ENCODE measurements around the gene C1S. TPM values are rescaled to one million over a fixed set of nuclear protein-coding genes. Genes with fewer than 3 reads are reported as not detected.

Gene C1S
- total and polyA plus RNA-seq, 2 donors (not counting 3 experiments of a cell fraction or from before 2014, with no cell fraction given) = 0.32 to 0.38 TPM

DNA sequence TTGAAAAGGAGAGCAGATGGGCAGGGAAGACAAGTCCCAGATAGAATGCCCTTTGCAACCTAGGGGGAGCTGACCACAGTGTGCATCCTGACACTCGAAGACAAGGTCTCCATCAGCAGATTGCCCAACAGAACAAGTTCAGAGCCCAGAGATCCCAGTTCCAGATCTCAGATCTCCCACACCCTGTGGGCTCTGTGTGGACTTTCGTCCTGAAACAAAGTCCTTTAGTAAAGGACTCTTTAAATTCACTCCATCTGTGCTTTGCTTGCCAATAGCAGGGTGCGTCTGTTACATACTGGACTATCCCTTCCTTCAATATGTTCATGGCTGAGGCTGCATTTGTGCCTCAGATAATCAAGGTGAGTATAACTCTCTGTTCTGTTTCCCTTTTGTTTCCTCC lies 57.2 kb downstream of the C1S start:
- Histone ChIP-seq H4K20me1 (replicated peaks; ENCODE audit: control insufficient read depth, extremely low read depth, insufficient read depth, low read length) (no peaks in the 10 kb centered on the region), H3K27ac (ENCODE audit: insufficient read depth, low read depth, low read length) (no peak overlapping the region), H3K4me2 (ENCODE audit: insufficient read depth, low read length) (no peak overlapping the region), H3K9me1 (replicated peaks; ENCODE audit: control insufficient read depth, extremely low read depth, insufficient read depth, low read length) (no peaks in the 10 kb centered on the region), H3K79me2 (ENCODE audit: control insufficient read depth, insufficient read depth, low read length) (no peaks in the 10 kb centered on the region), H3K4me1 (ENCODE audit: control insufficient read depth, extremely low read depth, insufficient read depth, low read length) (peaks cover 2% of the 10 kb centered on the region), H3K4me3 (replicated peaks in 1 of 3; ENCODE audit: insufficient read depth in 1 of 3, low read depth in 1 of 3, low read length in 3 of 3) (no peak overlapping the region), H2AFZ (ENCODE audit: low read depth, low read length) (no peak overlapping the region), H3K9ac (replicated peaks; ENCODE audit: extremely low read depth, insufficient read depth, low read length) (no peak overlapping the region), H3K27me3 (ENCODE audit: control insufficient read depth in 2 of 2, insufficient read depth in 2 of 2, low read length in 2 of 2) (no peaks in the 10 kb centered on the region), H3K36me3 (ENCODE audit: control insufficient read depth in 2 of 2, extremely low read depth in 1 of 2, insufficient read depth in 2 of 2, low read length in 2 of 2) (no peaks in the 10 kb centered on the region), H3K9me3 (replicated peaks; ENCODE audit: control insufficient read depth, insufficient read depth, low read length) (no peaks in the 10 kb centered on the region)
- FAIRE-seq (no peak), DNase-seq (ENCODE audit: low read depth, low spot score) (no peak)
- TF ChIP-seq FOS (IDR thresholded peaks at IDR 0.05; ENCODE audit: borderline replicate concordance, insufficient read depth, low read length) (no peak), POLR2A (IDR thresholded peaks at IDR 0.05; ENCODE audit: low read depth, low read length) (no peak), GATA2 (IDR thresholded peaks at IDR 0.05; ENCODE audit: insufficient read depth, insufficient read length, low read depth, low read length) (no peak), MYC (IDR thresholded peaks at IDR 0.05; ENCODE audit: low read depth, low read length) (no peak), EZH2 (IDR thresholded peaks at IDR 0.05; ENCODE audit: borderline replicate concordance, low read depth, low read length, severe bottlenecking) (no peak), JUN (IDR thresholded peaks at IDR 0.05; ENCODE audit: borderline replicate concordance, insufficient read depth, insufficient read length, low read depth) (no peak), POLR2AphosphoS5 (IDR thresholded peaks at IDR 0.05; ENCODE audit: insufficient read depth, low read depth, low read length) (no peak), MAX (IDR thresholded peaks at IDR 0.05; ENCODE audit: insufficient read depth, insufficient read length) (no peak)
- TF ChIP-seq, protein P1, sequence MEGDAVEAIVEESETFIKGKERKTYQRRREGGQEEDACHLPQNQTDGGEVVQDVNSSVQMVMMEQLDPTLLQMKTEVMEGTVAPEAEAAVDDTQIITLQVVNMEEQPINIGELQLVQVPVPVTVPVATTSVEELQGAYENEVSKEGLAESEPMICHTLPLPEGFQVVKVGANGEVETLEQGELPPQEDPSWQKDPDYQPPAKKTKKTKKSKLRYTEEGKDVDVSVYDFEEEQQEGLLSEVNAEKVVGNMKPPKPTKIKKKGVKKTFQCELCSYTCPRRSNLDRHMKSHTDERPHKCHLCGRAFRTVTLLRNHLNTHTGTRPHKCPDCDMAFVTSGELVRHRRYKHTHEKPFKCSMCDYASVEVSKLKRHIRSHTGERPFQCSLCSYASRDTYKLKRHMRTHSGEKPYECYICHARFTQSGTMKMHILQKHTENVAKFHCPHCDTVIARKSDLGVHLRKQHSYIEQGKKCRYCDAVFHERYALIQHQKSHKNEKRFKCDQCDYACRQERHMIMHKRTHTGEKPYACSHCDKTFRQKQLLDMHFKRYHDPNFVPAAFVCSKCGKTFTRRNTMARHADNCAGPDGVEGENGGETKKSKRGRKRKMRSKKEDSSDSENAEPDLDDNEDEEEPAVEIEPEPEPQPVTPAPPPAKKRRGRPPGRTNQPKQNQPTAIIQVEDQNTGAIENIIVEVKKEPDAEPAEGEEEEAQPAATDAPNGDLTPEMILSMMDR (IDR thresholded peaks at IDR 0.05; ENCODE audit: extremely low read depth in 1 of 2, insufficient read depth in 1 of 2, low read depth in 1 of 2, low read length in 2 of 2) = no peak
- POLR2A ChIA-PET = no interaction called here
- no TSS peak for BruUV-seq (replicated peaks)
- dilution Hi-C loops (cut with MboI; ENCODE audit: extremely low pct_ligation_motif_present, low sequenced_read_pairs) = no loop called here
- intact Hi-C loops (cut with micrococcal nuclease) = no loop called here
- CTCF ChIA-PET = no interaction called here

Data from endothelial cell of umbilical vein (primary cell).